T-helper 2 cell treated with Interferon-gamma antibody and Interleukin-4, amounts not matched to agents 100 ng/mL and 5 ng/mL, for 36 hours (primary cell): ENCODE measurements around the gene DGUOK. TPM values are rescaled to one million over a fixed set of nuclear protein-coding genes. Genes with fewer than 3 reads are reported as not detected.
"Not testable (repeated sequence)": the region's sequence is repeated elsewhere in the genome, so short reads cannot be mapped to it uniquely, and the experiment has no call there.

Experiments
- intact Hi-C: fragments of 100-400 bp; cut with micrococcal nuclease; formaldehyde crosslinking; loops from one replicate; pipeline ENCODE4 v1.15.1; 2023
- total RNA-seq: library from RNA; stranded (reverse); gene quantifications from 2 replicates; pipeline ENCODE4 v1.2.3, GENCODE V29; 2022

DGUOK gene
- total RNA-seq, 1 donor from 2014 or later, result 65.6 TPM

GRCh38 chr2:73899801-73900336, 26.8 kb upstream of the DGUOK start:
- intact Hi-C loops, result no loop called here

- intact Hi-C loops, result no loop called here
Measured at GRCh38 chr2:73901143-73901542, 25.5 kb upstream of the DGUOK start.

- intact Hi-C loops, result no loop called here
Measured at GRCh38 chr2:73902284-73902683, 24.4 kb upstream of the DGUOK start.

GRCh38 chr2:73903313-73903712, 23.4 kb upstream of the DGUOK start:
- intact Hi-C loops, result no loop called here

- intact Hi-C loops, result not testable (repeated sequence)
Measured at GRCh38 chr2:73903949-73904613, 22.6 kb upstream of the DGUOK start.

GRCh38 chr2:73904952-73905351, 21.7 kb upstream of the DGUOK start:
- intact Hi-C loops, result no loop called here

GRCh38 chr2:73906847-73907505, 19.7 kb upstream of the DGUOK start:
- intact Hi-C loops, result no loop called here

- intact Hi-C loops, result loop anchor here (1.0 kb wide), 1 partner anchor 79 kb away; no protein-coding TSS in a partner anchor
Measured at GRCh38 chr2:73907840-73908452, 18.7 kb upstream of the DGUOK start.

GRCh38 chr2:73908689-73909652, 17.7 kb upstream of the DGUOK start:
- intact Hi-C loops, result loop anchor here (1.0 kb wide), 1 partner anchor 78 kb away; no protein-coding TSS in a partner anchor

GRCh38 chr2:73910873-73911547, 15.7 kb upstream of the DGUOK start:
- intact Hi-C loops, result no loop called here

GRCh38 chr2:73911548-73912208, 15.0 kb upstream of the DGUOK start:
- intact Hi-C loops, result no loop called here

GRCh38 chr2:73913414-73914054, 13.1 kb upstream of the DGUOK start:
- intact Hi-C loops, result no loop called here

- intact Hi-C loops, result no loop called here
Measured at GRCh38 chr2:73914667-73915066, 12.0 kb upstream of the DGUOK start.

- intact Hi-C loops, result no loop called here
Measured at GRCh38 chr2:73915437-73915993, 11.2 kb upstream of the DGUOK start.

- intact Hi-C loops, result no loop called here
Measured at GRCh38 chr2:73916666-73917065, 10.0 kb upstream of the DGUOK start.

GRCh38 chr2:73917296-73917695, 9.4 kb upstream of the DGUOK start:
- intact Hi-C loops, result no loop called here

- intact Hi-C loops, result no loop called here
Measured at GRCh38 chr2:73917696-73918207, 8.9 kb upstream of the DGUOK start.

- intact Hi-C loops, result no loop called here
Measured at GRCh38 chr2:73918856-73919255, 7.8 kb upstream of the DGUOK start.
